Testis (tissue), 3 donors: ENCODE results near the gene DCTN5. TPM values are rescaled to one million over a fixed set of nuclear protein-coding genes. Genes with fewer than 3 reads are reported as not detected.
A peak's percentile ranks its signal among the peaks of the same experiment; 100 is the strongest.

Experiments
- DNase-seq: peaks from one replicate; pipeline ENCODE4 v3.0.0-alpha.2; 2019
- H3K27ac ChIP-seq, 2 donors: fragments of 200-600 bp; sonication (generic); one replicate each; pipeline ENCODE4 v1.5.1; 2019
- H3K27me3 ChIP-seq: fragments of 200-600 bp; sonication (generic); one replicate; pipeline ENCODE4 v1.5.1; 2019
- H3K36me3 ChIP-seq: fragments of 200-600 bp; sonication (generic); one replicate; pipeline ENCODE4 v1.5.1; 2017; ENCODE audit warnings: low read depth; ENCODE audit errors: missing control alignments
- H3K4me1 ChIP-seq: fragments of 200-600 bp; sonication (generic); one replicate; pipeline ENCODE4 v1.5.1; 2019
- H3K4me3 ChIP-seq, 2 donors: fragments of 200-600 bp; sonication (generic); one replicate each; pipeline ENCODE4 v1.5.1; 2017 to 2019
- H3K9me3 ChIP-seq: fragments of 200-600 bp; sonication (generic); one replicate; pipeline ENCODE4 v1.5.1; 2017
- POLR2A ChIP-seq: fragments of 450-650 bp; IDR thresholded peaks from one replicate; pipeline ENCODE4 v1.6.1; 2017; ENCODE audit warnings: antibody characterized with exemption, mild to moderate bottlenecking, moderate library complexity
- WGBS, 2 donors: methylation state at CpG; one replicate each; pipeline ENCODE4 v1.1.5; 2018; 5-methylcytosine and 5-hydroxymethylcytosine counted together
- intact Hi-C: fragments of 100-400 bp; cut with DNase I; formaldehyde crosslinking; loops from one replicate; pipeline ENCODE4 v1.15.1; 2023; ENCODE audit warnings: low total_unique reads
- polyA plus RNA-seq: library from polyadenylated mRNA; stranded (reverse); fragments of 350-450 nt; fragmentation: Illumina TruSeq; extraction: RNeasy Lipid Tissue Mini Kit (QIAGEN cat#74804); gene quantifications from one replicate; pipeline ENCODE4 v1.2.3, GENCODE V29; 2014; ENCODE audit warnings: low read depth, low replicate concordance; ENCODE audit not compliant: insufficient read depth
- total RNA-seq, 2 donors: library from RNA; depleted of rRNA; stranded (reverse); fragments of >200 nt; gene quantifications; one replicate each; pipeline ENCODE4 v1.2.3, GENCODE V29; 2016
- TF ChIP-seq, protein P1 (sequence below), 3 experiments: fragments of 450-650 bp in 2 of 3; fragments of 200-600 bp in 1 of 3; sonication (generic) in 1 of 3; IDR thresholded peaks; one replicate each; pipeline ENCODE4 v1.5.1; 2016 to 2019; ENCODE audit warnings: antibody characterized with exemption in 3 of 3, mild to moderate bottlenecking in 2 of 3, moderate library complexity in 1 of 3

The DCTN5 gene
- total and polyA plus RNA-seq, 3 donors from 2014 or later = 61.3 to 84.0 (median 63.3) TPM

- Histone ChIP-seq H3K4me3 (no peak overlapping the region), H3K9me3 (no peaks in the 10 kb centered on the region), H3K4me1 (peaks cover 8% of the 10 kb centered on the region), H3K27ac (no peak overlapping the region), H3K36me3 (no peaks in the 10 kb centered on the region), H3K27me3 (no peaks in the 10 kb centered on the region)
- TF ChIP-seq POLR2A = no peak
- TF ChIP-seq, protein P1, sequence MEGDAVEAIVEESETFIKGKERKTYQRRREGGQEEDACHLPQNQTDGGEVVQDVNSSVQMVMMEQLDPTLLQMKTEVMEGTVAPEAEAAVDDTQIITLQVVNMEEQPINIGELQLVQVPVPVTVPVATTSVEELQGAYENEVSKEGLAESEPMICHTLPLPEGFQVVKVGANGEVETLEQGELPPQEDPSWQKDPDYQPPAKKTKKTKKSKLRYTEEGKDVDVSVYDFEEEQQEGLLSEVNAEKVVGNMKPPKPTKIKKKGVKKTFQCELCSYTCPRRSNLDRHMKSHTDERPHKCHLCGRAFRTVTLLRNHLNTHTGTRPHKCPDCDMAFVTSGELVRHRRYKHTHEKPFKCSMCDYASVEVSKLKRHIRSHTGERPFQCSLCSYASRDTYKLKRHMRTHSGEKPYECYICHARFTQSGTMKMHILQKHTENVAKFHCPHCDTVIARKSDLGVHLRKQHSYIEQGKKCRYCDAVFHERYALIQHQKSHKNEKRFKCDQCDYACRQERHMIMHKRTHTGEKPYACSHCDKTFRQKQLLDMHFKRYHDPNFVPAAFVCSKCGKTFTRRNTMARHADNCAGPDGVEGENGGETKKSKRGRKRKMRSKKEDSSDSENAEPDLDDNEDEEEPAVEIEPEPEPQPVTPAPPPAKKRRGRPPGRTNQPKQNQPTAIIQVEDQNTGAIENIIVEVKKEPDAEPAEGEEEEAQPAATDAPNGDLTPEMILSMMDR (IDR thresholded peaks at IDR 0.05) = no peak
- DNase-seq = no peak
- intact Hi-C loops = no loop called here
- WGBS, 2 donors = 89 to 90% methylated on average over 2 of the region's 2 CpGs
Measured at GRCh38 chr16:23676924-23677480, 35.7 kb downstream of the DCTN5 start.

- no peaks in the 10 kb centered on the region for H3K9me3 ChIP-seq
- TF ChIP-seq, protein P1 (IDR thresholded peaks at IDR 0.05) = no peak
- TF ChIP-seq POLR2A = no peak
- H3K36me3 ChIP-seq = no peaks in the 10 kb centered on the region
- H3K27me3 ChIP-seq = no peaks in the 10 kb centered on the region
- intact Hi-C loops = no loop called here
- peak within 1 kb of the TSS in 1 of 2 donors; percentile 43 for H3K27ac ChIP-seq
- WGBS, 2 donors = 0 to 2% methylated on average over 4 to 75 of the region's 75 CpGs
- peaks cover 8% of the 10 kb centered on the region for H3K4me1 ChIP-seq
- peak; percentile 92 for DNase-seq
- peak within 1 kb of the TSS; percentile 49 to 56 for H3K4me3 ChIP-seq
Measured at GRCh38 chr16:23678430-23679273, 37.4 kb downstream of the DCTN5 start, which contains the start of gene PLK1. PLK1 (plus strand) TSS chr16:23678889; CDS start chr16:23678933, 44 bp downstream.

GRCh38 chr16:23679274-23679985 lies 38.2 kb downstream of the DCTN5 start:
- 18 to 26% methylated on average over 11 to 24 of the region's 24 CpGs for WGBS, 2 donors
- intact Hi-C loops = no loop called here
- no peaks in the 10 kb centered on the region for H3K36me3 ChIP-seq
- no peak for TF ChIP-seq POLR2A
- TF ChIP-seq, protein P1 (IDR thresholded peaks at IDR 0.05) = no peak
- H3K27ac ChIP-seq = no peak overlapping the region
- peaks cover 8% of the 10 kb centered on the region for H3K4me1 ChIP-seq
- H3K4me3 ChIP-seq = peak overlapping the region; percentile 49 to 56
- DNase-seq = no peak
- H3K9me3 ChIP-seq = no peaks in the 10 kb centered on the region
- no peaks in the 10 kb centered on the region for H3K27me3 ChIP-seq

- H3K4me1 ChIP-seq = peaks cover 8% of the 10 kb centered on the region
- TF ChIP-seq, protein P1 (IDR thresholded peaks at IDR 0.05) = no peak
- TF ChIP-seq POLR2A = no peak
- no peak overlapping the region for H3K4me3 ChIP-seq
- DNase-seq = no peak
- WGBS, 2 donors = 22 to 56% methylated on average over 6 of the region's 6 CpGs
- no peaks in the 10 kb centered on the region for H3K27me3 ChIP-seq
- intact Hi-C loops = no loop called here
- H3K27ac ChIP-seq = no peak overlapping the region
- H3K9me3 ChIP-seq = no peaks in the 10 kb centered on the region
- no peaks in the 10 kb centered on the region for H3K36me3 ChIP-seq
Measured at GRCh38 chr16:23679986-23680336, 38.7 kb downstream of the DCTN5 start.
